Adrenal gland (tissue), 12 donors: Measurements from ENCODE around the gene SLC2A2. TPM values are rescaled to one million over a fixed set of nuclear protein-coding genes. Genes with fewer than 3 reads are reported as not detected.

Experiments
- DNase-seq, 7 donors: peaks; one replicate each; pipeline ENCODE4 v3.0.0-alpha.2; 2019 to 2020
- H3K27ac ChIP-seq, 5 donors: fragments of 200-600 bp; sonication (generic) in 4 of 5; 1 replicate in 3 of 5; 2 replicates in 2 of 5; pipeline versions ENCODE4 v1.5.1 to v1.8.0; 2016 to 2020; ENCODE audit warnings: mild to moderate bottlenecking in 1 of 5
- H3K27me3 ChIP-seq: fragments of 200-600 bp; 2 replicates; pipeline ENCODE4 v1.8.0; 2021
- H3K36me3 ChIP-seq, 2 donors: fragments of 200-600 bp; replicated peaks in 1 of 2; 1 replicate in 1 of 2; 2 replicates in 1 of 2; pipeline versions ENCODE4 v1.5.1 to v1.8.0; 2018 to 2022
- H3K4me1 ChIP-seq, 2 donors: fragments of 200-600 bp; replicated peaks in 1 of 2; 1 replicate in 1 of 2; 2 replicates in 1 of 2; pipeline versions ENCODE4 v1.5.1 to v1.8.0; 2018 to 2021
- H3K4me3 ChIP-seq, 4 donors: fragments of 200-600 bp; sonication (generic) in 3 of 4; one replicate each; pipeline ENCODE4 v1.5.1; 2016 to 2018
- H3K9me3 ChIP-seq, 3 donors: fragments of 200-600 bp; sonication (generic) in 1 of 3; replicated peaks in 1 of 3; 1 replicate in 2 of 3; 2 replicates in 1 of 3; pipeline versions ENCODE4 v1.5.1 to v1.8.0; 2016 to 2021
- POLR2A ChIP-seq, 2 donors: fragments of 450-650 bp; IDR thresholded peaks; one replicate each; pipeline ENCODE4 v1.6.1; 2017; ENCODE audit warnings: antibody characterized with exemption in 2 of 2, mild to moderate bottlenecking in 2 of 2, moderate library complexity in 1 of 2
- WGBS, 4 donors: extraction: QIAGEN DNeasy Blood & Tissue Kit in 2 of 4; methylation state at CpG; one replicate each; pipeline versions ENCODE4 v1.1.5 to v1.1.7; 2013 to 2017; 5-methylcytosine and 5-hydroxymethylcytosine counted together
- intact Hi-C, 2 donors: fragments of 100-400 bp; cut with DNase I; formaldehyde crosslinking; loops; one replicate each; pipeline versions ENCODE4 v1.14.1 to v1.15.0; 2022 to 2023
- polyA plus RNA-seq, 3 donors: library from polyadenylated mRNA; stranded (reverse); fragments of 200-250 nt in 2 of 3; fragments of 350-450 nt in 1 of 3; fragmentation: Illumina TruSeq in 1 of 3; extraction: RNeasy Lipid Tissue Mini Kit (QIAGEN cat#74804) in 1 of 3; gene quantifications; one replicate each; pipeline ENCODE4 v1.2.3, GENCODE V29; 2013 to 2014
- total RNA-seq, 9 donors: library from RNA; depleted of rRNA in 4 of 9; stranded (reverse); fragments of >200 nt in 4 of 9; fragments of 120-200 nt in 1 of 9; fragmentation: NEBNext Ultra II Directional in 1 of 9; extraction: Animal tissue kit (Norgen Biotek cat#: 25700) in 1 of 9; gene quantifications; one replicate each; pipeline versions ENCODE4 v1.1.0 to v1.2.4, GENCODE V29; 2013 to 2023
- TF ChIP-seq, protein P1 (sequence below), 6 experiments: fragments of 450-650 bp in 4 of 6; fragments of 200-600 bp in 2 of 6; sonication (generic) in 1 of 6; IDR thresholded peaks; 1 replicate in 5 of 6; 2 replicates in 1 of 6; pipeline versions ENCODE4 v1.5.1 to v1.8.0; 2016 to 2021; ENCODE audit warnings: antibody characterized with exemption in 6 of 6, mild to moderate bottlenecking in 2 of 6, moderate library complexity in 1 of 6
- donor health status: healthy with polysubstance abuse.
- donor health status: Bipolar disorder and iron deficiency.
- donor health status: DM: yes; HTN: yes; CAD: no.
- donor health status: DM: no; HTN: no; CAD: no.
- donor health status: DM: no; HTN: no; CAD: no.
- donor health status: DM: yes; HTN: yes; CAD: no.

Gene SLC2A2
- total and polyA plus RNA-seq, 12 donors, result 0.22 TPM; not detected in 11

GRCh38 chr3:171058058-171058457 lies 31.5 kb upstream of the SLC2A2 start:
- H3K4me1 ChIP-seq, result peaks cover 0 to 11% of the 10 kb centered on the region in 2 donors
- H3K27ac ChIP-seq, result no peak overlapping the region
- H3K4me3 ChIP-seq, result no peak overlapping the region
- WGBS, 4 donors, result 89 to 95% (median 92%) methylated on average over 1 of the region's 1 CpG
- TF ChIP-seq POLR2A (IDR thresholded peaks at IDR 0.05), result no peak
- TF ChIP-seq, protein P1, sequence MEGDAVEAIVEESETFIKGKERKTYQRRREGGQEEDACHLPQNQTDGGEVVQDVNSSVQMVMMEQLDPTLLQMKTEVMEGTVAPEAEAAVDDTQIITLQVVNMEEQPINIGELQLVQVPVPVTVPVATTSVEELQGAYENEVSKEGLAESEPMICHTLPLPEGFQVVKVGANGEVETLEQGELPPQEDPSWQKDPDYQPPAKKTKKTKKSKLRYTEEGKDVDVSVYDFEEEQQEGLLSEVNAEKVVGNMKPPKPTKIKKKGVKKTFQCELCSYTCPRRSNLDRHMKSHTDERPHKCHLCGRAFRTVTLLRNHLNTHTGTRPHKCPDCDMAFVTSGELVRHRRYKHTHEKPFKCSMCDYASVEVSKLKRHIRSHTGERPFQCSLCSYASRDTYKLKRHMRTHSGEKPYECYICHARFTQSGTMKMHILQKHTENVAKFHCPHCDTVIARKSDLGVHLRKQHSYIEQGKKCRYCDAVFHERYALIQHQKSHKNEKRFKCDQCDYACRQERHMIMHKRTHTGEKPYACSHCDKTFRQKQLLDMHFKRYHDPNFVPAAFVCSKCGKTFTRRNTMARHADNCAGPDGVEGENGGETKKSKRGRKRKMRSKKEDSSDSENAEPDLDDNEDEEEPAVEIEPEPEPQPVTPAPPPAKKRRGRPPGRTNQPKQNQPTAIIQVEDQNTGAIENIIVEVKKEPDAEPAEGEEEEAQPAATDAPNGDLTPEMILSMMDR (IDR thresholded peaks at IDR 0.05), result no peak
- intact Hi-C loops, result loop anchor here in 1 of 2 donors (10.0 kb wide), 1 partner anchor 127 kb away; no protein-coding TSS in a partner anchor
- H3K36me3 ChIP-seq, result no peaks in the 10 kb centered on the region
- no peak for DNase-seq
- no peaks in the 10 kb centered on the region for H3K9me3 ChIP-seq
- H3K27me3 ChIP-seq, result no peaks in the 10 kb centered on the region

- intact Hi-C loops, result loop anchor here in 1 of 2 donors (10.0 kb wide), 1 partner anchor 128 kb away; no protein-coding TSS in a partner anchor
- WGBS, 4 donors, result 88 to 100% (median 92%) methylated on average over 1 of the region's 1 CpG
- TF ChIP-seq, protein P1 (IDR thresholded peaks at IDR 0.05), result no peak
- TF ChIP-seq POLR2A (IDR thresholded peaks at IDR 0.05), result no peak
Observed at GRCh38 chr3:171057072-171057471, 30.6 kb upstream of the SLC2A2 start.

DNA sequence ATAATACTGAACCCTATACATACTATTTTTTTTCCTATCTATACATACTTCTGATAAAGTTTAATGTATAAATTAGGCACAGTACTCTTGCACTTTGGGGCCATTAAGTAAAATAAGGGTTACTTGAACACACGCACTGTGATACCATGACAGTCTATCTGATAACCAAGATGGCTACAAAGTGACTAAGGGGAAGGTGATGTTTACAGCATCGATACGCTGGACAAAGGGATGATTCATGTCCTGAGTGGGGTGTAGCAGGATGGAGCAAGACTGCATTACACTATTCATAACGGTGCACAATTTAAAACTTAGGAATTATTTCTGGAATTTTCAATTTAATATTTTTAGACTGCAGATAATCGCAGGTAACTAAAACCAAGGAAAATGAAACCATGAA lies 30.0 kb upstream of the SLC2A2 start:
- Histone ChIP-seq H3K4me3 (no peak overlapping the region), H3K27ac (no peak overlapping the region), H3K4me1 (peaks cover 0 to 11% of the 10 kb centered on the region in 2 donors), H3K9me3 (no peaks in the 10 kb centered on the region), H3K36me3 (no peaks in the 10 kb centered on the region), H3K27me3 (no peaks in the 10 kb centered on the region)
- TF ChIP-seq, protein P1 (IDR thresholded peaks at IDR 0.05), result no peak
- no peak for TF ChIP-seq POLR2A (IDR thresholded peaks at IDR 0.05)
- 76 to 92% (median 87%) methylated on average over 5 of the region's 5 CpGs for WGBS, 4 donors
- intact Hi-C loops, result loop anchor here in 1 of 2 donors (10.0 kb wide), 1 partner anchor 128 kb away; no protein-coding TSS in a partner anchor
- no peak for DNase-seq

More at GRCh38 chr3:171057072-171057471, 30.6 kb upstream of the SLC2A2 start:
- Histone ChIP-seq H3K27ac (no peak overlapping the region), H3K27me3 (no peaks in the 10 kb centered on the region), H3K9me3 (no peaks in the 10 kb centered on the region), H3K36me3 (no peaks in the 10 kb centered on the region), H3K4me1 (peaks cover 0 to 11% of the 10 kb centered on the region in 2 donors), H3K4me3 (no peak overlapping the region)
- no peak for DNase-seq

DNA sequence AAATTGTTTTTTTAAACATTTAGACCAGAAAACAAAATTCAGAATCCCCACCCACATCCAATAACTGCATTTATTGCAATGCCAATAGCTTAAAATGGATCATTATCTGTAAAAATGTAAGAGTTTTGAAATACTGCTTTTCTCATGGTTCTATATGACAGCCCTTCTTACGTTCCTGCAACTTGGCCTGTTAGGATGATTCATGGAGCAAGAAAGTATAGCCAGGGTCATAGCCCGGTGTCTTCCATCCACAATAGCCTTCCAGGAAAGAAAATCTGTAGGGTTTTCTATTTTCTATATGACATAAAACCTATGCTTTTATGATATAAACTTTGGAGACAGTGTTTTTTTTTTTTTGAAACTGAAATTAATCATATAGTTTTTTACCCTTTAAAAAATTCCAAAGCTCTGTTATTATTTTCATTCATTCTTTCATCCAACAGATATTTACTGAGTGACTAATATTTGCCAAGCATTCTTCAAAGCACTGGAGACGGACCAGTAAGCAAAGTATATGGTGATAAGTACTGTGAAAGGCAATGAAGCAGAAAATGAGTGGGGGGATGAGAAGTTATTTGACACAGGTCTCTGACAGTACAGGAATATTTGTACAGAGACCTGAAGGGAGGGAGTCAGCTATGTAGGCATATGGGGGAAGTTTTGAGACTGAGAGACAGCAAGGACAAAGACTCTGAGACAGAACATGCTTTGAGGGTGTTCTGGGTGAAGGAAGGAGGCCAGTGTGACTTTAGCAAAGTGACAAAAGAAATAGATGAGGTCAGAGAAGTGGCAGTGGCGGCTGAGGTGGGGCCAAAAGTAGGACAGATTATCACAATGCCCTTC lies 29.0 kb upstream of the SLC2A2 start:
- peaks cover 0 to 11% of the 10 kb centered on the region in 2 donors for H3K4me1 ChIP-seq
- H3K27me3 ChIP-seq, result no peaks in the 10 kb centered on the region
- H3K4me3 ChIP-seq, result no peak overlapping the region
- intact Hi-C loops, result loop anchor here in 1 of 2 donors (10.0 kb wide), 1 partner anchor 129 kb away; no protein-coding TSS in a partner anchor
- no peak for DNase-seq
- H3K9me3 ChIP-seq, result no peaks in the 10 kb centered on the region
- no peaks in the 10 kb centered on the region for H3K36me3 ChIP-seq
- 45 to 54% (median 51%) methylated on average over 4 of the region's 4 CpGs for WGBS, 4 donors
- no peak overlapping the region for H3K27ac ChIP-seq
- TF ChIP-seq, protein P1 (IDR thresholded peaks at IDR 0.05), result no peak
- no peak for TF ChIP-seq POLR2A (IDR thresholded peaks at IDR 0.05)
